Mesothelial cell of epicardium (in vitro differentiated cells): ENCODE measurements around the gene CD44. TPM values are rescaled to one million over a fixed set of nuclear protein-coding genes. Genes with fewer than 3 reads are reported as not detected.

Experiments
- DNase-seq, 2 experiments: peaks; one replicate each; pipeline ENCODE4 v3.0.0; 2021; ENCODE audit warnings: low spot score in 2 of 2; ENCODE audit not compliant: unreplicated experiment in 2 of 2
- H3K27ac Mint-ChIP-seq: 2 replicates; pipeline ENCODE4 v1.8.0; 2021; ENCODE audit warnings: mixed read lengths
- H3K27me3 Mint-ChIP-seq: 2 replicates; pipeline ENCODE4 v1.8.0; 2021; ENCODE audit warnings: low read depth, mixed read lengths
- H3K36me3 Mint-ChIP-seq: 2 replicates; pipeline ENCODE4 v1.8.0; 2021; ENCODE audit warnings: mixed read lengths
- H3K4me1 Mint-ChIP-seq: 2 replicates; pipeline ENCODE4 v1.8.0; 2021; ENCODE audit warnings: mixed read lengths
- H3K4me3 Mint-ChIP-seq: 2 replicates; pipeline ENCODE4 v1.8.0; 2021; ENCODE audit warnings: mild to moderate bottlenecking, moderate library complexity, mixed read lengths
- H3K9me3 Mint-ChIP-seq: 2 replicates; pipeline ENCODE4 v1.8.0; 2021; ENCODE audit warnings: mixed read lengths
- CTCF ChIP-seq: fragments of 200-600 bp; sonication (generic); IDR thresholded peaks from one replicate; pipeline ENCODE4 v1.5.0; 2021; ENCODE audit warnings: antibody characterized with exemption; ENCODE audit not compliant: unreplicated experiment
- total RNA-seq: library from RNA; stranded (reverse); gene quantifications from 3 replicates; pipeline ENCODE4 v1.2.1, GENCODE V29; 2021

The CD44 gene
- total RNA-seq, 1 donor from 2014 or later, result 1.9 TPM

- Mint-ChIP-seq H3K27ac (no peak overlapping the region), H3K4me3 (no peak overlapping the region), H3K36me3 (no peaks in the 10 kb centered on the region), H3K27me3 (no peaks in the 10 kb centered on the region), H3K9me3 (no peaks in the 10 kb centered on the region), H3K4me1 (no peaks in the 10 kb centered on the region)
- no peak for TF ChIP-seq CTCF
- DNase-seq, result no peak
Measured at GRCh38 chr11:35200811-35201341, 61.9 kb downstream of the CD44 start.

DNA sequence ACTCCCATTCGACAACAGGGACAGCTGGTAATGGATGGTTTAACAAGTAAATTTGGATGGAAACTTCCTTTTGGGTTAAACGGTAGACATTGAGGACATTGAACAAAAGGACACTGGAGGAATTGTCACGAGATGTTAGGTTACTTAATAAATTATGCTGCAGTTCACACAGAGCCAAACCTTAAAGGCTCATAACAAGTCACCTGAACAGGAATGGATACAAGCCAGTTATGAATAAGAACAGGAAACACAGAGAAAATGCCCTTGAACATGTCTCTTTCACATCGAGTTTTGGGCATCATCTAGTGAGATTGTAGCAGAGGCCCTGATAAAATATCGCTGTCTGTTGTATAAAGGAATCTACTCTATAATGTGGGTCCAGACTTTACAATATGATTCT lies 65.6 kb downstream of the CD44 start:
- Mint-ChIP-seq H3K4me3 (no peak overlapping the region), H3K4me1 (no peaks in the 10 kb centered on the region), H3K27ac (no peak overlapping the region), H3K36me3 (no peaks in the 10 kb centered on the region), H3K9me3 (peaks cover 3% of the 10 kb centered on the region), H3K27me3 (peaks cover 8% of the 10 kb centered on the region)
- TF ChIP-seq CTCF, result no peak
- DNase-seq, result no peak

GRCh38 chr11:35206616-35207015 lies 67.6 kb downstream of the CD44 start:
- no peak overlapping the region for H3K4me3 Mint-ChIP-seq
- H3K27me3 Mint-ChIP-seq, result peaks cover 8% of the 10 kb centered on the region
- no peaks in the 10 kb centered on the region for H3K36me3 Mint-ChIP-seq
- H3K27ac Mint-ChIP-seq, result no peak overlapping the region
- no peaks in the 10 kb centered on the region for H3K4me1 Mint-ChIP-seq
- TF ChIP-seq CTCF, result no peak
- DNase-seq, result no peak
- H3K9me3 Mint-ChIP-seq, result peaks cover 15% of the 10 kb centered on the region

GRCh38 chr11:35207471-35208403 lies 68.8 kb downstream of the CD44 start:
- H3K9me3 Mint-ChIP-seq, result peaks cover 15% of the 10 kb centered on the region
- H3K27ac Mint-ChIP-seq, result no peak overlapping the region

DNA sequence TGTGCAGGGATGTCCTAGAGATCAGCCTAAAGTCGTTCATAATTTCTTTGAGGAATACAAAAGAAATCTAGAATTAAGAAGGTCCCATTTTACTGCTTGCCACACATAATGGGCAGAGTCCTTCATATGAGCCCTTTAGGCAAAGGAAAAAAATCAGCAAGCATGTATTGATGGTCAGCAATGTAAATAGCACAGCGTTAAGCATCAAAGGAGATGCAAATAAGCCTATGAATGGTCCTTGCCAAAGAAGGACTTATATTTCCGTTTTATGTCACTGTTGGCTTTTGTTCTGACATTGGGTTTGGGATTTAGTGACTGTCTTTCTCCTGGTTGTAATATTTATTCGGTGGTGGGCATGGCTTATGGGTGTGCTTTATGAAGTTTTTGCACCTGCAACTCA lies 69.8 kb downstream of the CD44 start:
- H3K27ac Mint-ChIP-seq, result no peak overlapping the region
- H3K9me3 Mint-ChIP-seq, result peaks cover 15% of the 10 kb centered on the region
- no peak for TF ChIP-seq CTCF
- H3K36me3 Mint-ChIP-seq, result no peaks in the 10 kb centered on the region
- peaks cover 8% of the 10 kb centered on the region for H3K27me3 Mint-ChIP-seq
- DNase-seq, result no peak
- H3K4me3 Mint-ChIP-seq, result no peak overlapping the region
- H3K4me1 Mint-ChIP-seq, result no peaks in the 10 kb centered on the region

More at GRCh38 chr11:35207471-35208403, 68.8 kb downstream of the CD44 start:
- peaks cover 8% of the 10 kb centered on the region for H3K27me3 Mint-ChIP-seq
- H3K36me3 Mint-ChIP-seq, result no peaks in the 10 kb centered on the region
- no peak overlapping the region for H3K4me3 Mint-ChIP-seq
- TF ChIP-seq CTCF, result no peak
- no peaks in the 10 kb centered on the region for H3K4me1 Mint-ChIP-seq
- DNase-seq, result no peak
